GM18505 (cell line): Measurements from ENCODE around the gene PDS5B.
A peak's percentile ranks its signal among the peaks of the same experiment; 100 is the strongest.
"Not testable (repeated sequence)": the region's sequence is repeated elsewhere in the genome, so short reads cannot be mapped to it uniquely, and the experiment has no call there.

Experiments used
- ATAC-seq: cut with Tn5 transposase; IDR thresholded peaks from one replicate; pipeline ENCODE4 v1.9.1; 2021; ENCODE audit not compliant: unreplicated experiment
- POLR2A ChIP-seq: IDR thresholded peaks from 4 replicates; pipeline ENCODE4 v1.6.1; 2011; ENCODE audit warnings: borderline replicate concordance; ENCODE audit not compliant: insufficient read depth, insufficient read length; ENCODE audit errors: extremely low read depth

The PDS5B gene, protein sequence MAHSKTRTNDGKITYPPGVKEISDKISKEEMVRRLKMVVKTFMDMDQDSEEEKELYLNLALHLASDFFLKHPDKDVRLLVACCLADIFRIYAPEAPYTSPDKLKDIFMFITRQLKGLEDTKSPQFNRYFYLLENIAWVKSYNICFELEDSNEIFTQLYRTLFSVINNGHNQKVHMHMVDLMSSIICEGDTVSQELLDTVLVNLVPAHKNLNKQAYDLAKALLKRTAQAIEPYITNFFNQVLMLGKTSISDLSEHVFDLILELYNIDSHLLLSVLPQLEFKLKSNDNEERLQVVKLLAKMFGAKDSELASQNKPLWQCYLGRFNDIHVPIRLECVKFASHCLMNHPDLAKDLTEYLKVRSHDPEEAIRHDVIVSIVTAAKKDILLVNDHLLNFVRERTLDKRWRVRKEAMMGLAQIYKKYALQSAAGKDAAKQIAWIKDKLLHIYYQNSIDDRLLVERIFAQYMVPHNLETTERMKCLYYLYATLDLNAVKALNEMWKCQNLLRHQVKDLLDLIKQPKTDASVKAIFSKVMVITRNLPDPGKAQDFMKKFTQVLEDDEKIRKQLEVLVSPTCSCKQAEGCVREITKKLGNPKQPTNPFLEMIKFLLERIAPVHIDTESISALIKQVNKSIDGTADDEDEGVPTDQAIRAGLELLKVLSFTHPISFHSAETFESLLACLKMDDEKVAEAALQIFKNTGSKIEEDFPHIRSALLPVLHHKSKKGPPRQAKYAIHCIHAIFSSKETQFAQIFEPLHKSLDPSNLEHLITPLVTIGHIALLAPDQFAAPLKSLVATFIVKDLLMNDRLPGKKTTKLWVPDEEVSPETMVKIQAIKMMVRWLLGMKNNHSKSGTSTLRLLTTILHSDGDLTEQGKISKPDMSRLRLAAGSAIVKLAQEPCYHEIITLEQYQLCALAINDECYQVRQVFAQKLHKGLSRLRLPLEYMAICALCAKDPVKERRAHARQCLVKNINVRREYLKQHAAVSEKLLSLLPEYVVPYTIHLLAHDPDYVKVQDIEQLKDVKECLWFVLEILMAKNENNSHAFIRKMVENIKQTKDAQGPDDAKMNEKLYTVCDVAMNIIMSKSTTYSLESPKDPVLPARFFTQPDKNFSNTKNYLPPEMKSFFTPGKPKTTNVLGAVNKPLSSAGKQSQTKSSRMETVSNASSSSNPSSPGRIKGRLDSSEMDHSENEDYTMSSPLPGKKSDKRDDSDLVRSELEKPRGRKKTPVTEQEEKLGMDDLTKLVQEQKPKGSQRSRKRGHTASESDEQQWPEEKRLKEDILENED (N-terminal part only)

DNA sequence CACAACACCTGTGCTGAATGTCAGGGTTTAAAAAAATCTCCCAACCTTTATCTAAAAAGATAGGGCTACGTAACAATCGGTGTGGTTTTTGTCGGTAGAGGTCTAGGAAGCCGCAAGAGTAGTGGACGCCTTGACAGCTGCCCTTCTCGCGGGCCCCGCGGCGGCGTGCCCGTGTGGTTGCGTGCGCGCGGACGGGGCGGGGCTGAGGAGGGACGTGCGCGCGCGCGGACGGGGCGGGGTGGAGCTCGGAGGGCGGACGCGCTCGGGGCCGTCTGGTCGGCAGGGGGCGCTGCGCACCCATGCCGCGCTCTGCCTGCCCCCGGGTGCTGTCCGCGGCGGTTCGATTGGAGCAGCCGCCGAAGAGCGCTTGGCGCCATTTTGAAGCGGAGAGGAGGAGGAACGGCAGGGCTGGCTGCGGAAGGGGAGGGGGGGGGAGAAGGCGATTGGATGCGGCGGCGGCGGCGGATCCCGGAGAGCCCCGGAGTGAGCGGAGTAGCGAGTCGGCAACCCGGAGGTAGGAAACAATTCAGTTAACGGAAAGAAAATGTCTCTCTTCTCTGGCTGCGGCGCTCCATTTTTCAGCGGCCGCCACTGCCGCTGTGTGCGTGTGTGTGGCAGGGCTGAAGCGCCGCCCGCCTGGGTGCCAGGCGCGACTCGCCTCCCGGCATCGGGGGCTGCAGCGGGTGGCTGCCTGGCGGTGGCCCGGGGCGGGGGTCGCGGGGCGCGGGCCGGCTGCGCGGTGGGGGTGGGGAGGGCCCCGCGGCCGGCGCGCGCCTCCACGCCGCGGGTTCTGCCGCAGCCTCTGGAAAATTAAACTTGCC, at the start of gene PDS5B:
TSS of gene PDS5B (plus strand) at position 373 of the 821 bp plus-strand sequence. CDS start 62,321 bp downstream, outside the sequence.
- ATAC-seq, result peak; percentile 84
- TF ChIP-seq POLR2A, result peak; percentile 84

DNA sequence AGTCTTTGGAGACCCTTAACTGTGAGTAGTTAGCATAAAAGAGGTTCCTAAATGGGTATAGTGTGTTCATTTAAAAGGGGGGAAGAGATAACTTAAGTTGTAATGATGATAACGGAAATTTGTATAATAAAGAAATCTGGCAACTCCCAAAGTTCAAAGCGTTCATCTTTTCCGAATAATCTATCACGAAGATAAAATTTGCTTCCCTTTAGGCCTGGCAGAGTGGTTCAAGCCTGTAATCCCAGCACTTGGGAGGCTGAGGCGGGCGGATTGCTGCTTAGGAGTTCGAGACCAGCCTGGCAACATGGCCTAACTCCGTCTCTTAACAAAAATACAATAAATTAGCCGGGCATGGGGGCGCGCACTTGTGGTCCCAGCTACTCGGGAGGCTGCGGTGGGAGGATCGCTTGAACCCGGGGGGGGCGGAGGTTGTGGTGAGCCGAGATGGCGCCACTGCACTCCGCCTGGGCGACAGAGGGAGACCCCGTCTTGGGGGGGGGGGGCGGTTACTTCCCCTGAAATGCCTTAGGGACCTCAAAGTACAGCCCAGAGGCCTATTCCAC, 48.6 kb upstream of the PDS5B start:
- ATAC-seq, result no peak
- no peak for TF ChIP-seq POLR2A

DNA sequence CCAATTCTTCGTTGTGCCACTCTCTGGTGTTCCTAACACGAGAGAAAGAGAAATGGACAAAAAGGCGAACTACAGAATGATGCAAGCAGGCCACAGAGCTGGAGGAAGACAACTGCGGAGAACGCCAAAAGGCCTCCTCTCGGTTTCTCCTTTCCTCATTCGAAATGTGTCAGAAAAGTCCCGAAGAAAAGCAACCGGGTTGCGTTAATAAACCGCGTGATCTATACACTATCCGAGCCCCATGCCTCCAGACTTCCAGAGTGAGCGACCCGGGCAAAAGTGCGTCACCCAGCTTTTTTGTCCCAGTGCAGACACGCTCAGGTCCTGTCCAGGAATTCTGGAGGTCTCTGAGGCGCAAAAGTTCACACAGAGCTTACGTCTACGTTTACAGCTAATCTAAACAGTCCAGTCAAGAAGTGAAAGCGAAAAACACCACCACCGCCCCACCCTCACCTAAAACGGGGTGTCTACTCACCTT, 48.1 kb upstream of the PDS5B start:
- peak; percentile 18 for TF ChIP-seq POLR2A
- ATAC-seq, result peak; percentile 74

DNA sequence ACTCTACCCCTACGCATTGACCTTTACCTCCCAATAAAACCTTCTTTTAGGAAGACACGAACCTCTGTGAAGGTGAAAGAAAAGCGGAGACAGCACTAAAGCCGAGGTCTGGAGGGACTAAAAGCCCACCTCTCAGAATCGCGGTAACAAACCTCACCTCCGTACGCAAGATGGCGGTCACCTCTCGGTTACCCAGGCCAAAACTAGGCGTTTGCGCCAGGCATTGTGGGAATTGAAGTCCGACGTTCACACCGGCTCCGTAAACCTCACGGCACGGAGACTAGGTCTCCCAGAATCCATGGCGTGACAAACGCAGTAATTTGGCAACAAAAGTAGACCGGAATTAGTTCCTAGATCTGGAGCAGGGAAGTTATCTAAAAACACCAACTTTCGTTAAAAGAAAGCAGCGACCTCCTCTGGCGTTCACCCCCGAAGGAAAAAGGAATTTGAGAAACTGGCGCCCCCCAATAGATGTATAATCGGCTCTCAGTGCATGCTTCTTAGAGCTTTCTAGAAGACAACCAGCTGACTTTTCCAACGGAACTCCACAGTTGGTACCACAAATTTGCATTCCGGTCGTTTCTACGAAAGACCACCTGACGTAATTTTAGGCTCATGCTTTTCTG, 47.5 kb upstream of the PDS5B start, which contains the start of gene N4BP2L2:
TSS of gene N4BP2L2 (minus strand) at position 175 of the 626 bp plus-strand sequence. CDS start 1,768 bp downstream, outside the sequence.
- peak; percentile 97 for ATAC-seq
- TF ChIP-seq POLR2A, result peak; percentile 48

DNA sequence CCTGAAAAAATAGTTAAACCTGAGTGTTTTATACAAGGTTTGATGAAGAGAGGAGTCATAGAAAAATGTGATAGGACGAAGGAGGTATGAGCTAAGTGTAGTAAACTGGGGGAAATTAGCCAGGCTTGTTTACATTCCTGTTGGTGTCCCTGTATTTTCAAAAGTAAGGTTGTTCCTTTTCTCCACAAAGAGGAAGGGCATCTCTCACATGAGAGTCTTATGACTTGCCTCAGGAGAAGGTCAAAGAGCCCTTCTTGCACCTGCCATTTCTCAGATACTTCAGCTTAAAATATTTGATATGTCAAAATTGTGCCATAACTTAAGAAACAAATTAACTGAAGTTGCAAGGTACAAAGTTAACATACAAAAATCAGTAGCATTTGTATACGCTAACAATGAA, 44.0 kb upstream of the PDS5B start:
- TF ChIP-seq POLR2A, result no peak
- no peak for ATAC-seq

DNA sequence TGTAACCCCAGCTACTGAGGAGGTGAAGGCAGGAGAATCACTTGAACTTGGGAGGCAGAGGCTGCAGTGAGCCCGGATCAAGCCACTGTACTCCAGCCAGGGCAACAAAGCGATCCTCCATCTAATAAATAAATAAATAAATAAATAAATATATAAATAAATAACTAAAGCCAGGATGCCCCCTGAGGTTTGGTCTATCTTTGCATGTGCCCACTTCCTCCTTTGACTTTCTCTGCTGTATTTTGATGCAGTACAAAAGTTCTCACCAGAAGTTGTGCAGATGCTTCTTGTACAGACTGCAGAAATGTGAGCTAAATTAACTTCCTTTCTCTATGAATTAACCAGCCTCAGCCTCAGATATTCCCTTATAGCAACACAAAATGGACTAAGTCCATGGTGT, 41.2 kb upstream of the PDS5B start:
- no peak for ATAC-seq
- no peak for TF ChIP-seq POLR2A

DNA sequence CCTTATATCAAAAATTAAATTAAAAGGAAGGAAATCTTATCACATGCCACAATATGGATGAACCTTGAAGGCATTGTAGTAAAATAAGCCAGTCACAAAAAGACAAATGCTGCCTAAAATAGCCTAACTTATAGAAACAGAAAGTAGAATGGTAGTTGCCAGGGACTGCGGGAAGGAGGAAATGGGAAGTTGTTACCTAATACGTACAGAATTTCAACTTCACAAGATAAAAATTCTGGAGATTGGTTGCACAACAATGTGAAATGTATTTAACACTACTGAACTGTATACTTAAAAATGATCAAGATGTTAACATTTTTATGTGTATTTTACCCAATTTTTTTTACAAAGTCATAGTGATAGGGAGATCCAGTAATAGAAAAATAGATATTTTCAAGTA, 37.4 kb upstream of the PDS5B start:
- ATAC-seq, result no peak
- no peak for TF ChIP-seq POLR2A

DNA sequence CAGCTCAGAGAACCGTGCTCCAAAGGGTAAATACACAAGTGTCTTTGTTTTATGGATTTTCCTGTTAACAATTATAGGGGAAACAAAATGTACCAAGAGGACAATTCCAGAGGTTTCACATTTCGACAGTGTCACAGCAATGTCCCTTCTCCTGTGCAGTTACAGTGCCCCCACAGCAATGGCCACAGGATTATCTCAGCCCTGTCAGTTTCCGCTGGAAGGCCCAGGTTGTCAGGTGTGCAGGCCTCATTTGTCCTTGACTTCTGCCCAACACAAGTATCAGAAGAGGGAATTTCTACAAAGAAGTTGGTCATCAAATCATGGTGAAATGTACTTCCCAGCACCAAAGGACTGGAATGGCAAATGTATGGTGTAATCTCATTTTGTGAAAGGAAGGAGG, 36.5 kb upstream of the PDS5B start:
- TF ChIP-seq POLR2A, result no peak
- ATAC-seq, result no peak

DNA sequence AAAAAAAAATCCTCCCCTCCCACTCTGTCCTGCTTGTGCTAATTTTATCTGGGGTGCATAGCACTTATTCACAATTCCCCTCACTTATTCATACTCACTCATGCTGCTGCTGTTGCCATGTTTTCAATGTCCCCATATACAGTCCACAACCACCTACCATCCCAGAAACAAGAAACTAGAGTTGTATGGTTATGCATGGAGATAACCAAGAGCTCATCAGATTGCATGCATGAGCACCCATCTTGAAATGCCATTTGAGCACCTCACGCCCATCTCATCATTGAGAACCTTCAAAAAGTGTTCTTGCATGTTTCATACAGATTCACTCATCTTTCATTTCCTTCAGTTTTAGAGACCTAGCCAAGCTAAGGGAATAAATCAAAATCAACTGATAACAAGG, 32.5 kb upstream of the PDS5B start:
- TF ChIP-seq POLR2A, result no peak
- ATAC-seq, result peak; percentile 85

DNA sequence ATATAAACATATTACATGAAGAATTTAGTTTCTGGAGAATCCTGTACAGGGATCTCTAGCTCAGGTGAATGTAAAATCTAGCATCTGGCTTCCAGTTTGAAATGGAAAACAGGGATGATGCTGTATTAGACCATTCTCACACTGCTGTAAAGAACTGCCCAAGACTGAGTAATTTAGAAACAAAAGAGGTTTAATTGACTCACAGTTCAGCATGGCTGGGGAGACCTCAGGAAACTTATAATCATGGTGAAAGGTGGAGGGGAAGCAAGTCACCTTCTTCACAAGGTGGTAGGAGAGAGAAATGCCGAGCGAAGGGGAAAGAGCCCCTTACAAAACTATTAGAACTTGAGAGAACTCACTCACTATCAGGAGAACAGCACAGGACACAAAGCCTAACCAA, 30.6 kb upstream of the PDS5B start:
- no peak for ATAC-seq
- TF ChIP-seq POLR2A, result no peak

DNA sequence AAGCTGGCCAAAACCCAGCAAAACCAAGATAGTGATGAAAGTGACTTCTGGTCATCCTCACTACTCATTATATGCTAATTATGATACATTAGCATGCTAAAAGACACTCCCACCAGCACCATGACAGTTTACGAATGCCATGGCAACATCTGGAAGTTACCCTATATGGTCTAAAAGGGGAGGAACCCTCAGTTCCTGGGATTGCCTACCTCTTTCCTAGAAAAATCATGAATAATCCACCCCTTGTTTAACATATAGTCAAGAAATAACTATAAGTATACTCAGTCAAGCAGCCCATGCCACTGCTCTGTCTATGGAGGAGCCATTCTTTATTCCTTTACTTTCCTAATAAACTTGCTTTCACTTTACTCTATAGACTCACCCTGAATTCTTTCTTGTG, 25.4 kb upstream of the PDS5B start:
- ATAC-seq, result not testable (repeated sequence)

DNA sequence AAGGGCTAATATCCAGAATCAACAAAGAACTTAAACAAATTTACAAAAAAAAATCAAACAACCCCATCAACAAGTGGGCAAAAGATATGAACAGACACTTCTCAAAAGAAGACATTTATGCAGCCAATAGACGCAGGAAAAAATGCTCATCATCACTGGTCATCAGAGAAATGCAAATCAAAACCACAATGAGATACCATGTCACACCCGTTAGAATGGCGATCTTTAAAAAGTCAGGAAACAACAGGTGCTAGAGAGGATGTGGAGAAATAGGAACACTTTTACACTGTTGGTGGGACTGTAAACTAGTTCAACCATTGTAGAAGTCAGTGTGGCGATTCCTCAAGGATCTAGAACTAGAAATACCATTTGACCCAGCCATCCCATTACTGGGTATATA, 10.6 kb upstream of the PDS5B start:
- ATAC-seq, result not testable (repeated sequence)
